ENCODE measurements around the gene UBXN10.

Gene UBXN10

DNA sequence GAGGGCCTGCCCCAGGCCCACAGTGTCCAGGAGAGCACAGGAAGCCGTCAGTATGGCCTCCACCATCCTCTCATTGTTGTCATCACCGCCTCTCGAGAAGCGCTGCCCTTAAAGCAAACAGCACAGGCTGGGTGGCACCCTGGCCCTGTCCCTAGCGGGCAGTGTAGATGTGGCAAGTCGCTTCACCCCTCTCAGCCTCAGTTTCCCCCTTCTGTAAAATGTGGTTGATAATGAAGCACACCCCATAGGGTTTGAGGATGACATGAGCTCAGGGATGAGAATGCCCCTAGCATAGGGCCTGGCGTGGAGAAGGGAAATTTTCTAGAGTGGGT lies 33.3 kb upstream of the UBXN10 start:
- no peak for DNase-seq

DNA sequence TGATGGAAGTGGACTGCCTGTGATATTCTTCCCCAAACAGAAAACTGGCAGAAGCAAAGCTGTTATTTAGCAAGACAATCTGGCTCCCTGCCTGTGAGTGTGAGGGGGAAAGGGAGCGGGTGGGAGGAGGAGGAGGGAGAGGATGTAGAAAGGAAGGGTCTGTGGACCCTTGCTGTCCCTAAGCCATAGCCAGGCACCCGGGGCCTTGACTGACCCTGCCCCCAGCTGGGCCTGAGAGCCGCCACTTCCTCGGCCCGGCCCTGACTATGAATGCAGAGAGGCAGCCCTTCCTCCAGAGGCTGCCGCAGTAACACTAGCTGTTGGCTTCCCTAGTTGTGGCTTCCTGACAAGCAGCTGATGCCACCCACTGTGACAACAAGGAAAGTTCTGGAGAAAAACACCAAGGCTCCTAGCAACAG lies 32.9 kb upstream of the UBXN10 start:
- no peak for DNase-seq

DNA sequence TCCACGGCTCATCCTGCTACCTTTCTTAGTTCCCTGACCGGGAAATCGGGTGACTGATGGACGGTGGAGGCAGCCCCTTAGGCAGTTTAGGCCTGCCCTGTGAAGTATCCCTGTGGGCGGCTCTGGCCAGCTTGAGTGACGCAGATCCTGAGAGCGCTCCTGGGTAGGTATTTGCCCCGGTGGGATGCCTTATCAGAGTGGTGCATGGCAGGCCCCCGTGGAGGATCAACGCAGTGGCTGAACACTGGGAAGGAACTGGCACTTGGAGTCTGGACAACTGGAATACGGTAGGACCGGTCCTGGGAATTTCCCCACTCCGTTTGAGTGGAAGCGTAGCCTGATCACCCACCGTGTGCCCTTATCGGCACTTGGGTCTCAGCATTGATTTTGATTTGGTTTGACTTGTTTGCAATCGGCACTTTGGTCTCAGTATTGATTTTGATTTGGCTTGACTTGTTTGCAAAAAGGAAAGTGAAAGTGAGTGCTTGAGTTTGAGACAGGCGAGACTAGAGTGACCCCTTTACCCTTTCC lies 31.5 kb upstream of the UBXN10 start:
- no peak for DNase-seq

DNA sequence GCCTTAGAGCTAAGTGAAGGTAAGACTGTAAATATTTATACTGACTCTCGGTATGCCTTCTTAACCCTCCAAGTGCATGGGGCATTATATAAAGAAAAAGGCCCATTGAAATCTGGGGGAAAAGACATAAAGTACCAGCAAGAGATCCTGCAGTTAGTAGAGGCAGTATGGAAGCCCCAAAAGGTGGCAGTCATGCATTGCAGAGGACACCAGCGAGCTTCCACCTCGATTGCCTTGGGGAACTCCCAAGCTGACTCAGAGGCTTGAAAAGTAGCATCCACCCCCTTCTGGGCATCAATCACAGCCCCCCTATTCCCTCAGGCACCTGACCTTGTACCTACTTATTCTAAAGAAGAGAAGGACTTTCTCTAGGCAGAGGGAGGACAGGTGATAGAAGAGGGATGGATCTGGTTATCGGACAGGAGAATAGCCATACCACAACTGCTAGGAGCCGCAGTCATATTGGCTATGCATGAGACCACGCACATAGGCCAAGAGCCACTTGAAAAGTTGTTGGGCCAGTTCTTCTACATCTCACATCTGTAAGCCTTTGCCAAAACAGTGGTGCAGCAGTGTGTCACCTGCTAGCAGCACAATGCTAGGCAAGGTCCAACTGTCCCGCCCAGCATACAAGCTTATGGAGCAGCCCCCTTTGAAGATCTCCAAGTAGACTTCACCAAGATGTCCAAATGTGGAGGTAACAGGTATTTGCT lies 27.4 kb upstream of the UBXN10 start:
- no peak for DNase-seq

DNA sequence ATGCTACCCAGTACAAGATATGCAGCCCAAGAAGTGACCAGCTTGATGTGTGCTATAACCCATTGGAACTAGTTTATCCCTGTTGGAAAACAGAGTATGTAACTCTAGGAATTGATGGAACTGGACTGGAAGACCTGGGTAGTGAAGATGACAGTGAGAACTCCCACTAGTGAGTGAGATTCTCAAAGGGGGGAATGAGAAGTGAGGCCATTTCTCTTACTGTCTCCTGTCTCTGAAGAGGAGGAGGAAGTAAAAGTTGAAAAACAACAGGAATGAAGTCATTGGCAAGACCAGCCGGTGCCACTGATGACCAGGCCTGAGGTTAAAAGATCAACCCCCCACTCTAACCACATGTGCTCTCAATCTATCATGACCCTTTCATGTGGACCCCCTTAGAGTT lies 25.9 kb upstream of the UBXN10 start:
- DNase-seq = no peak

DNA sequence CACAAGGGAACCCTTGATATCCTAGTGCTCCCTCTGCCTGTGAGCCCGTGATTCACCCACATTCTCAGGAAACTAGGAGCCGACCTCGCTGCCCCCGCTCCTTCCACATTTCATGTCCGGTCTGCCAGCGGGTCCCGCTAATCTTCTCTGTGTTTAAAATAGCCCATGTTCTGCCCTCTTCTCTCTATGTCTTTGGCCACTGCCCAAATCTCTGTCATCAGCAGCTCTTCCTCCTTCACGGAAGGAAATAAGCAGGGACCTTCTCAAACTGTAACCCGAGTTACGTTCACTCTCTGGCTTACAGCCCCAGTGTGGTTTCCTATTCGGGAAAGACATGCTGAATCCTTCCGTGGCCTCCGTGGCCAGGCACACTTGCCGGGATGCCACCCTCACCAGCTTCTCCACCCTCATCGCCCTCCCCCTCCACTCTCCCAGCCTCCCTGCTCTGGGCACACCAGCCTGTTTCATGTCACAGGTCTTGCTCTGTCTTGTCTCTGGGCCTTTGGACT lies 21.1 kb upstream of the UBXN10 start:
- no peak for DNase-seq

DNA sequence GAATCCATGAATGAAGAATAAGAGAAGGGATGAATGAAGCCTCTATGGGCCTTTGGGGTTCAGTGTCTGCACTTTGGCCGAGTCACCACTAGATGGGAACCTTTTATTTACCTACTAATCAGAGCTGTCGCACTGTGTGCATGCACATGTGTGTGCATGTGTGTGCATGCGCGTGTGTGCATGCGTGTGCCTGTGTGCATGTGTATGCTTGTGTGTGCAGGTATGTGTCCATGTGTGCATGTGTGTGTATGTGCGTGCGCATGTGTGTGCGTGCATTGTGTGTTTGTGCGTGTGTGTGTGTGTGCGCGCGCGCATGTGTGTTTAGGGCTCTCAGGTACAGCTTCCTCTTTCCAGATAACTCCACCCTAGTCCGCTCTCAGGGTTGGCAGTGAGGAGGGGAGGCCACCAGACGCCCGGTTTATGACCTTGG lies 20.4 kb upstream of the UBXN10 start:
- no peak for DNase-seq

DNA sequence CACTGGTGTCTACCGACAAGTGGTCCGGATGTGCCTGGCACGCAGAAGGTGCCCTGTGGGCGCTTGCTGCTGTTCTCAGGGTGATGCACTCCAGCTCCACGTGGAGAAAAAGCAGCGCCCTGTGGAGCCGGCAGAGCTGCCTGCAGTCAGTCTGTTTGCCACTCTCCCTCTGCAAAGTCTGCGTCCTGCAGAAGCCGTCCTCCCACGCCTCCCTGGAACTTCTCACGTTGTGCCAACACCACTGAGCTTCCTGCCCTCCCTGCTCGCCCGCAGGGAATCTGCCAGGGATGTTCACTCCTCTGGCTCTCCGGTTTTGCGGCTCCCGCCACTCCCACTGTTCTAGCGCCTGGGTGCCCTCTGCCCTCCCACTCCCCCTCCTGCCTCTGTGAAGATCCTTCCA lies 19.8 kb upstream of the UBXN10 start:
- no peak for DNase-seq

DNA sequence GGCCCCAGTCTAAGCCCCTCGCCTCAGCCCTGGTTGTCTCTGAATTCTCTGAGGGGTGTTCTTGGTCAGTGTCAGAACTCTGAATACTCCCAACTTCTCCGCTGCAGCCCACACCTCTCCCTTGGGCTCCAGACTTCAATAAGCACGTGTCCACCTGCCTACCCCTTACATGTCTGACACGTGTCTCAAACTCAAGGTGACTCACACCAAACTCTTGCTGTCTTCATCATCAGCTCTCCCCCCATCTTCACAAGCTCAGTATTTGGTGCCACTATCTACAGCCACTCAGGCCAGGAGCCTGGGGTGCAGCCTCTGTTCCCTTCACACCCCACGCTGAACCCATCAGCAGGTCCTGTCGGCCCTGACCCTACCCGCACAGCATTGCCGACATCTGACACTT lies 18.8 kb upstream of the UBXN10 start:
- DNase-seq = no peak

DNA sequence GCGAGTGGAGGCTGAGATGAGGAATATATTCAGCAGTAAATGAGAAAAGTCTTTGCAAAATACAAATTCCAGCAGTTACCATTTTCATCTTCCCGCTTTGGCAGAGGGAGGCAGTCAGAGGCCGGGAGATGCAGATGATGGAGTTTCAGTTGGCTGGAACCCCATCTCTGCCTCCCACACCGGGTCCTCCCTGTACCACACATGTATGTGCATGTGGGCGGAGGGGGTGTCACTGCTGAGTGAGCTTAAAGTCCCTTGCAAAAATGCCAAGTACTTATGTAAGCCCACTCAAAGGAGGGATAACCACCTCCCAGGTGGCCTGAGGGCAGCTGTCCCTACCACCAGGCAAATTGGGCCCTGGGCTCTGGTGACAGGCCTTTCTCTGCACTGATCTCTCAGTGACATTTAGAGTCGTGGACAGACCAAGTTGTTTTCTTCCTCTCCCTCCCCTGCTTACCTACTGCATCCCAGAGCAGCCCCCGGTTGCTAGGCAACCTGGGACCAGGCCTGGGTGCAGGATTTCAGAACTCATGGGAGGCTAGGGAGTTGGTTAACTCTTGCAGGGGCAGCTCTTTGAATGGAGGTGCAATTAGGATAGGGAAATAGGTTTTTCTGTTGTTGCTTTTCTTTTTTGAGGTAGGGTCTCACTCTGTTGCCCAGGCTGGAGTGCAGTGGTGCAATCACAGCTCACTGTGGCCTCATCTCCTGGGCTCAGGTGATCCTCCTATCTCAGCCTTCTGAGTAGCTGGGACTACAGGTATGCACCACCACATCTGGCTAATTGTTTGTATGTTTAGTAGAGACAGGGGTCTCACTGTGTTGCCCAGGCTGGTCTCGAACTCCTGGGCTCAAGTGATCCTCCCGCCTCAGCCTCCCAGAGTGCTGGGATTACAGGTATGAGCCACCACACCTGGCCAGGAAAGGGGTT lies 17.1 kb upstream of the UBXN10 start:
- DNase-seq = no peak

DNA sequence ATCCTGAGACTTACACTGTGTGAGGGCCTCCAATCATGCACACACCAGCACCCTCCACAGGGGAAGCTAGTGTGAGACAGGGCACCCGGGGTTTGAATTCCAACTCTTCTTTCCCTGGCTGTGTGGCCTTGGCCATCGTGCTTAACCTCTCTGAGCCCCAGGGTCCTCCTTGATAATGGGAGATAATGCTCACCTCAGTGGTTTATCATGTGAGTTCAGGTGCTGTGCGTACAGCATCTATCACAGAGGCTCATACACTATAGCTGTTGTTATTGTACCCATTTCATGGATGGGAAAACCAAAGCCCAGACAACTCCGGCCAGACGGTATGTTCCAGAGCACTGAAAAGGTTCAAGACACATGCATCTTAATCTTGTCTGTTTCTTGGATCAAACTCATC lies 16.0 kb upstream of the UBXN10 start:
- DNase-seq = no peak

DNA sequence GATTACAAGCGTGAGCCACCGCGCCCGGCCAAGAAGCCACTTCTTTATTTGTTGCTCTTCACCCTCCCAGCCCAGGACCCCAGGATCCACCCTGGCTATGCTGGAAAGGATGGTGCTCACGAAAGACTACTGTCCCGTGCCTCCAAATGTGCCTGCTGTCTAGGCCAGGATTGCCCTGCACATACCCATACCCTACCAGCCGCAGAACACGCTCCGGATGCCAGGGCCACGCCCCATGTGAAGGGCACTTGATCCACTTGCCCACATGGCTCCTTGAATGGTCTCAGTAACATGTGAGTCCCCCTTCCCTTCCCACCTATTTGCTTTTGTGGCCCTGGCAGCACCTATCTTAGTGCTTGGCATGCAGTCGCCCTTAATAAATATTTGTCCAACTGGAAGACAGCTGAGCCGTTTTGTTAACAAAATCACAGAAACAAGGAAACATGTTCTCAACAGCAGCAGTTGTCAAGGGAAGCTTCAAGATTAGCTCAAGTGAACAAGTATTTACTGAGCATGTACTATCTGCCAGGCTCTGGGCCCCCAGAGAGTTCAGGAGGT lies 13.8 kb upstream of the UBXN10 start:
- DNase-seq = no peak

DNA sequence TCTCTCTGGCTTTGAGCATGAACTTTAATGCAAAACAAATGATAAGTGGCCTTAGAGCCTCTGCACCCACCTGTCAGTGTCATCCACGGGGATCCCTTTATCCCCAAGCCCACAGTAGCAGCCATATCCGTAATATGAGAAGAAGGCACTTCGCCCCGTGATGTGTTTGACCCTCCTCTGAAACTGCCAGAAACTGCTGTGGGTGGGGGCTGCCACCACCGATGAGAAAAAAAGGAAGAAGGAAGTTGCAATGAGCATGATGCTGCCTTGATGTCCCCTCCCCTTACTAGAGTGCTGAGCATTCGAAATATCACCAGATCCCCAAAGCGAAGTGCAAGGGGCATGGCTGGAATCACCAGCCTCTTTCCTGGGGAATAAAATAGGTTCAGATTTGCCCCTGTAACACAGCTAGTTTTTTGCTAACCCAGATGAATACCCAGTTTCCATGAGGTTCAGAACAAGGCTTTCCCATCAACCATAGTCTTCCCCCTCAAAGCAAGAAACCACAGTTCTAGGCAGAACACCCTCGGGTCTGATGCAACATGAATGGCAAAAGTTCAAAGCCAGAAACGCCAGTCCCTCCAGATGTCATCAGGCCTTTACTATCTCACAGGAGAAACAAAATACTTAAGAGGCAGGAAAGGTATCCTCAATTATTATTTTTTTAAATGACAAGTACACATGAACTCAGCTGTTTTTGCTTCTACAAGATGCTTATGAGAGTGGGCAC lies 10.8 kb upstream of the UBXN10 start:
- no peak for DNase-seq

DNA sequence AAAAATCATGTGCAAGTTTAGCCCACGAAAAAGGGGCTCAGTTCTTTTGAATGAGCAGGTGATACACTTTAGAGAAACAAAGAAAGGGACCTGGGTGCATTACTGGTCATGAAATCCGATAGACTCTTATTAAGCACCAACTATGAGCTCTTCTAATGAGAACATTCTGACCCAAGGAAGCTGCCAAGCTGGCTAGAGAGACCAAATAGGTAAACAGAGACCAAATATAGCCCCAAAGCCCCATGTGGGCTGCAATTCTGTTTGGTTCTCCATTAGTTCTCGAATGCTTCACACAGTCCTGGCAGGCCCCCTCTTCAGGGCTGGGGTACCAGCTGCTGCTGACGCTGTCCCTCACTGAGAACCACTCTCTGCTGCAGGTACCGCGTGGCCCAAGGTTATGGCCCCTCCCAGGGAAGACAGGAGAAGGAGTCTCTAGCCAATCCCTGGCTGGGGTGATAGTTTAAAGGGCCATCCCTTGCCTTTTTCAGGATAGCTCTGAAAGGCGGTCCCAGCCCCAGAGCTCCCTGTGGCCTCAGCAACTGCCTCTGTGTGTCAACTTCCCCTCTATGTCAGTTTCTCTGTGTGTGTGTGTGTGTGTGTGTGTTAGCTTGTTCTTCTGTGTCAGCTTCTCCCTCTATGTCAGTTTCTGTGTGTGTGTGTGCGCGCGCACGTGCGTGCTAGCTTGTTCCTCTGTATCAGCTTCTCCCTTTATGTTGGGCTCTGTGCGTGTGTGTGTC lies 7.1 kb upstream of the UBXN10 start:
- no peak for DNase-seq

DNA sequence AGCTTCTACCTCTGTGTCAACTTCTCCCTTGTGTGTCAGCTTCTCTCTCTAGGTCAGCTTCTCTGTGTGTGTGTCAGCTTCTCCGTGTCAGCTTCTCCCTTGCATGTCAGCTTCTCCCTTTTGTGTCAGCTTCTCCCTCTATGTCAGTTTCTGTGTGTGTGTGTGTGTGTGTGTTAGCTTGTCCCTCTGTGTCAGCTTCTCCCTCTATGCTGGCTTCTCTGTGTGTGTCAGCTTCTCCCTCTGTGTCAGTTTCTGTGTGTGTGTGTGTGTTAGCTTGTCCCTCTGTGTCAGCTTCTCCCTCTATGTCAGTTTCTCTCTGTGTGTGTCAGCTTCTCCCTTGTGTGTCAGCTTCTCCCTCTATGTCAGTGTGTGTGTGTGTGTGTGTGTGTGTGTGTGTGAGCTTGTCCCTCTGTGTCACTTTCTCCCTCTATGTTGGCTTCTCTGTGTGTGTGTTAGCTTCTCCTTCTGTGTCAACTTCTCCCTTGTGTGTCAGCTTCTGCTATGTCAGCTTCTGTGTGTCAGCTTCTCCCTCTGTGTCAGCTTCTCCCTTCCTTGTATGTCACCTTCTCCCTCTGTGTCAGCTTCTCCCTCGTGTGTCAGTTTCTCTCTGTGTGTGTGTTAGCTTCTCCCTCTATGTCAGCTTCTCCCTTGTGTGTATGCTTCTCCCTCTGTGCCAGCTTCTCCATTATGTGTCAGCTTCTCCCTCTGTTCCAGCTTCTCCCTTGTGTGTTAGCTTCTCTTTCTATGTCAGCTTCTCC lies 6.3 kb upstream of the UBXN10 start:
- DNase-seq = no peak

DNA sequence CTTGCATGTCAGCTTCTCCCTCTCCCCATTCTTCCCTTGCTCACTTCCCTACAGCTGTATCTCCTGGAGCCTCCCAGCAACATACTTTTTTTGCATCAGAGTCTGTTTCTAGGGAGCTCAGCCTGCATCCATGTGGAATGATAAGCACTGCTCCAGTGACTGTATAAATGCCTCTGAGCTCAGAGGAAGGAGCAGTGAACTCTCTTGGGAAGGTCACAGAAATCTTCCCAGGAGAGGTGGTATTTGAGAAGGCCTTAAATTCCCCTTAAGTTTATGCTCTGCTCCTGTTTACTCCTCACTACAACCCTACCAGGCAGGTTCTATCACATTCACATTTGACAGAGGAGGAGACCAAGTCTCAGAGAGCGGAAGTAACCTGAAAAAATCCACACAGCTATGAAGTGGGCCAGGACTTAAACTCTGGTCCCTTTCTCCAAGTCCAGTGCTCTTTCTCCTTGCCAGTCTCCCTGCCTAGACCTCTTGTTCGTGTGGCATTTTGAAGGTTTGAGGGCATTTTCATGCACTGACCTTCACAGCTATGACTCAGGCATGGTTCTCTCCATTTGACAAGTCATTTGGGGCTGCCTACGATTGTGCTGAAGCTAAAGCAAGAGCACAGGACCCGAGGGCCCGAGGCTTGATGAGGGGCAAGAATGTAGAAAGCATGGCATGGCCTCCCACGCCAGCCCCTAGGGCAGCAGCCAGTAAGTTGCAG lies 5.6 kb upstream of the UBXN10 start:
- no peak for DNase-seq

DNA sequence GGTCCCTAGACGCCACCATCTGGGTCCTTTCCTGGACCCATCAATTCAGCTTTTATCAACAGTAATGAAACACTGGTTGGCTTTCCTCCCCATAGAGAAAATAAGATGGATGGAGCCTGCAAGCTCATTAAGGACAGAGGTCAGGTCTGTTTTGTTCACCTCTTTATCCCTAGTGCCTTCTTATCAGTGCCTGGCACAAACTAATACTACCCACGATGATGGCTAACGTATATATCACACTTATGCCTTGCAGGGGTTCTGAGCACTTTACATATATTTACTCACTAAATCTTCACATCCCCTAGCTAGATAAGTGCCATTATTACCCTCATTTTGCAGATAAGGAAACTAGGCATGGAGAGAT lies 5.1 kb upstream of the UBXN10 start:
- DNase-seq = no peak

DNA sequence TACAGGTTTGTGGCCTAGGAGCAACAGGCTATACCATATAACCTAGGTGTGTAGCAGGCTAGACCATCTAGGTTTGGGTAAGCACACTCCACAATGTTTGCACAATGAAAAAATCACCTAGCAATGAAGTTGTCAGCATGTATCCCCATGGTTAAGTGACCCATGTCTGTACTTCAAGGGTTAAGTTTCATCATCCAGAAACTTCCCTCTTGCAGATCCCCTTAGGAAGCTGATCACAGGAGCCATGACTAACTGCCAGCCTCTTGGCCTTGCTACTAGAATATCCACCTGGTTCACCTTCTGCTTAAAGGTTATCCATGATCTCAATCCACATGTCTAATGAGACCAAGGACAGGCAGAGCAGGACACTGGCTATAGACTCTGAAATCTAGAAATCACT lies 3.5 kb upstream of the UBXN10 start:
- no peak for DNase-seq

DNA sequence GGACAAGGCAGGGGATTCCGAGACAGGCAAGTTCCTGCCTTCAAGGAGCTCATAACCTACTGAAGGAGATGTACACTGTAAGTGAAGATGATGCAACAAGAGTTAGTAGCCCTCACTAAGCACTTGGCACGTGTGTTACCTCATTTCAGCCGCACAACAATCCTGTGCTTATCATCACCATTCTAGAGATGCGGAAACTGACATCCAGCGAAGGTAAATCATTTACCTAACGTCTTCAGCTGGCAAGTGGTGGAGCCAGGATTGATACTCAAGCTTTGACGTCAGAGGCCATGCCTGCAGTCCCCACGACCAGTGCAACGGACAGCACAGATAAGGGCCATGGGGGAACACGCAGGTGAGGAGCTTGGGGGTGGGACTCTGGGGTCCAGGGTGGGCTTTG lies 2.9 kb upstream of the UBXN10 start:
- no peak for DNase-seq

DNA sequence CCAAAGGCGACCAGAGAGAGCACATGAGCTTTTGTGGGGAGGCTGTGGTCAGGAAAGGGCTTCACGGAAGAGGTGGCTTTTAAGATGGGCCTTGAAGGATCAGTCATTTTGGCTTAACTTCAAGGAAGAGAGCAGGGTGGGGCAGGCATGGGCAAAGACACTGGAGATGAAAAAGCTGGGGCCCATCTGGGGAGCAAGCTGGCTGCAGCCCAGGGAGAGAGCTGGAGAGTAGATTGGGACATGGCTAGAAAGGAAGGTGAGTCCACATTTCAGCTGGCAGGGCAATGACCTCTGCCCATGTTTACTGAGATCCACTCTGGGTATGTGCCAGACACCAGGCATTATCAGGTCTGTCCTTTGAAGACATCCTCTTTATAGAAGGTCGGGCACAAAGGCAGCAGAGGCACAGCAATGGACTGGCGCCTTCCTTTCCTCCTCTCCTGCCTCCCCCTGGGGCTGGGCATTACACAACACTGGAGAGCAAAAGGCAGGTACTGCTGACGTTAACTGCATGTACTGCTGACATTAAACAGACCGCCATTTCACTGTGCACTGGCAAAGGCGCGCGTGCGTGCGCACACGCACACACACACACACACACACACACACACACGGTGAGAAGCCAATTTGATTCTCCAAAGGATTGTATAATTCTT lies 2.2 kb upstream of the UBXN10 start:
- no peak for DNase-seq

Measured in COR-L47 (cell line).